Lower lobe of right lung (tissue), 2 donors: ENCODE measurements around the gene PDE4D. TPM values are rescaled to one million over a fixed set of nuclear protein-coding genes. Genes with fewer than 3 reads are reported as not detected.
A peak's percentile ranks its signal among the peaks of the same experiment; 100 is the strongest.

Experiments
- ATAC-seq, 2 donors: fragments of 200-7000 bp; cut with Tn5 transposase; one replicate each; pipeline ENCODE4 v1.9.1; 2020 to 2022; ENCODE audit warnings: mild to moderate bottlenecking in 2 of 2, moderate library complexity in 2 of 2
- DNase-seq: peaks from one replicate; pipeline ENCODE4 v3.0.0-alpha.2; 2020
- H3K27ac ChIP-seq: fragments of 200-600 bp; one replicate; pipeline ENCODE4 v1.8.0; 2022
- H3K27me3 ChIP-seq: fragments of 200-600 bp; one replicate; pipeline ENCODE4 v1.8.0; 2022; ENCODE audit warnings: low read depth
- H3K36me3 ChIP-seq: fragments of 200-600 bp; one replicate; pipeline ENCODE4 v1.8.0; 2022; ENCODE audit warnings: mild to moderate bottlenecking
- H3K4me1 ChIP-seq: fragments of 200-600 bp; one replicate; pipeline ENCODE4 v1.8.0; 2022
- H3K4me3 ChIP-seq: fragments of 200-600 bp; one replicate; pipeline ENCODE4 v1.8.0; 2022; ENCODE audit warnings: mild to moderate bottlenecking
- H3K9me3 ChIP-seq: fragments of 200-600 bp; one replicate; pipeline ENCODE4 v1.8.0; 2022
- intact Hi-C: fragments of 100-400 bp; cut with DNase I; formaldehyde crosslinking; loops from one replicate; pipeline ENCODE4 v1.11.0; 2022
- total RNA-seq: library from RNA; stranded (reverse); fragmentation: NEBNext Ultra II Directional; extraction: Animal tissue kit (Norgen Biotek cat#: 25700); gene quantifications from one replicate; pipeline ENCODE4 v1.2.1, GENCODE V29; 2021
- TF ChIP-seq, protein P1 (sequence below): fragments of 200-600 bp; IDR thresholded peaks from one replicate; pipeline ENCODE4 v1.8.0; 2022; ENCODE audit warnings: antibody characterized with exemption, mild to moderate bottlenecking
- donor health status: DM: no; HTN: yes; CAD: no; lungs with severe emphysema.

The PDE4D gene
- total RNA-seq, 1 donor from 2014 or later, result 71.3 TPM

- intact Hi-C loops, result no loop called here
These were observed 605.6 kb downstream of the PDE4D start for GRCh38 chr5:59287884-59288283.

DNA sequence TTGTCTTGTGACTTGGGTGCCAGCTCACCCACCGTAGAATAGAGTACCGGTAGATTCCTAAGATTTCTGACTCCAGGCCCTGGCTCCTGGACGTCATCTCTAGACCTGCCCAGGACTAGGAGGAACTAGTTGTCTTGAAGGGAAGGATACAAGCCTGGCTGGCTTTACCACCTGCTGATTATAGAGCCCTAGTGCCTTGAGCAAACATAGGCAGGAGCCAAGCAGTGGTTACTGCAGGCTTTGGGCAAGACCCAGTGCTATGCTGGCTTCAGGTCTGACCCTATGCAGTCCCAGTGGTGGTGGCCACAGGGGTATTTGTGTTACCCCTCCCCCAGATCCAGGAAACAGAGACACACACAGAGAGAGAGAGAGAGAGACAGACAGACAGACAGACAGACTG, 606.2 kb downstream of the PDE4D start:
- DNase-seq, result no peak
- no peaks in the 10 kb centered on the region for H3K4me1 ChIP-seq
- peak; percentile 70 to 73 for ATAC-seq
- peak overlapping the region; percentile 64 for H3K27ac ChIP-seq
- no peaks in the 10 kb centered on the region for H3K36me3 ChIP-seq
- no peak overlapping the region for H3K4me3 ChIP-seq
- intact Hi-C loops, result no loop called here
- TF ChIP-seq, protein P1, sequence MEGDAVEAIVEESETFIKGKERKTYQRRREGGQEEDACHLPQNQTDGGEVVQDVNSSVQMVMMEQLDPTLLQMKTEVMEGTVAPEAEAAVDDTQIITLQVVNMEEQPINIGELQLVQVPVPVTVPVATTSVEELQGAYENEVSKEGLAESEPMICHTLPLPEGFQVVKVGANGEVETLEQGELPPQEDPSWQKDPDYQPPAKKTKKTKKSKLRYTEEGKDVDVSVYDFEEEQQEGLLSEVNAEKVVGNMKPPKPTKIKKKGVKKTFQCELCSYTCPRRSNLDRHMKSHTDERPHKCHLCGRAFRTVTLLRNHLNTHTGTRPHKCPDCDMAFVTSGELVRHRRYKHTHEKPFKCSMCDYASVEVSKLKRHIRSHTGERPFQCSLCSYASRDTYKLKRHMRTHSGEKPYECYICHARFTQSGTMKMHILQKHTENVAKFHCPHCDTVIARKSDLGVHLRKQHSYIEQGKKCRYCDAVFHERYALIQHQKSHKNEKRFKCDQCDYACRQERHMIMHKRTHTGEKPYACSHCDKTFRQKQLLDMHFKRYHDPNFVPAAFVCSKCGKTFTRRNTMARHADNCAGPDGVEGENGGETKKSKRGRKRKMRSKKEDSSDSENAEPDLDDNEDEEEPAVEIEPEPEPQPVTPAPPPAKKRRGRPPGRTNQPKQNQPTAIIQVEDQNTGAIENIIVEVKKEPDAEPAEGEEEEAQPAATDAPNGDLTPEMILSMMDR, result no peak
- H3K27me3 ChIP-seq, result no peaks in the 10 kb centered on the region
- no peaks in the 10 kb centered on the region for H3K9me3 ChIP-seq

More at GRCh38 chr5:59287884-59288283, 605.6 kb downstream of the PDE4D start:
- H3K36me3 ChIP-seq, result no peaks in the 10 kb centered on the region
- H3K9me3 ChIP-seq, result no peaks in the 10 kb centered on the region
- H3K27ac ChIP-seq, result no peak overlapping the region
- no peak overlapping the region for H3K4me3 ChIP-seq
- ATAC-seq (no peak), DNase-seq (no peak)
- TF ChIP-seq, protein P1, result no peak
- H3K4me1 ChIP-seq, result no peaks in the 10 kb centered on the region
- no peaks in the 10 kb centered on the region for H3K27me3 ChIP-seq

GRCh38 chr5:59286510-59286909, 607.0 kb downstream of the PDE4D start:
- TF ChIP-seq, protein P1, result no peak
- Histone ChIP-seq H3K9me3 (no peaks in the 10 kb centered on the region), H3K27ac (peak overlapping the region; percentile 64), H3K36me3 (no peaks in the 10 kb centered on the region), H3K27me3 (no peaks in the 10 kb centered on the region), H3K4me1 (no peaks in the 10 kb centered on the region), H3K4me3 (no peak overlapping the region)
- intact Hi-C loops, result no loop called here
- ATAC-seq (peak; percentile 72 to 91), DNase-seq (no peak)

DNA sequence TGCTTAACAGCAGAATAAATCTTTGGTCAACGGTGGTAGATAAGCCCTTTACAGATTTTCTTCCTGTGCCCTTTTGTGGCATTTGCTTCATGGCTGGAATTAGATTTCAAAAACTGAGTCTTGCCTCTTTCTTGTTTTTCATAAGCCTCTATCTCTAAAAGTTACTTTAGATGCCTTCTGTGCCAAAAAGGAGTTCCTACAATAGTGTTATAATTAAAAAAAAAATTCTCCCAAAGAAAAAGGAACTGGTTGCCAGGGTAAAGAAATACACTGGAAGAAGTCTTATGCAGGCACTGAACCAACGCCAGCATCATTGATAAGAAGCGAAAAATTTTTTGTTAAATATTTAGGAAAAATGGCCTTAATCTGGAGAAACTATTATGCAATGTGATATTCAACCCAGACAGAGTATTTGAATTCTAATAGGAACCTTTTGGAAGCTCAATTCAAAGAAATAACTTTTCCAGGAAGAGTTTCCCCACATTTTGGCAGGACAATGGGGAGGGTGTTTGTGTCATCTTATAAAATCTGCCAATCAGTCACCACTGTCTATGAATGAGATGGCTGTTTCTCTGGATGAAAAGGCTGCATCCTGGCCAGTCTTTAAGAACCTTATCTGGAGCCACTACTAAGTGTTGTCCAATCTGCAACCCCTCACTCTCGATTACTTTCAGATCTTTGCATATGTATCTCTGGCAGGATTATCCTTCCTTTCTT, 608.1 kb downstream of the PDE4D start:
- Histone ChIP-seq H3K9me3 (no peaks in the 10 kb centered on the region), H3K36me3 (no peaks in the 10 kb centered on the region), H3K4me1 (no peaks in the 10 kb centered on the region), H3K27ac (no peak overlapping the region), H3K27me3 (no peaks in the 10 kb centered on the region), H3K4me3 (no peak overlapping the region)
- ATAC-seq (no peak), DNase-seq (no peak)
- intact Hi-C loops, result no loop called here
- TF ChIP-seq, protein P1, result no peak

DNA sequence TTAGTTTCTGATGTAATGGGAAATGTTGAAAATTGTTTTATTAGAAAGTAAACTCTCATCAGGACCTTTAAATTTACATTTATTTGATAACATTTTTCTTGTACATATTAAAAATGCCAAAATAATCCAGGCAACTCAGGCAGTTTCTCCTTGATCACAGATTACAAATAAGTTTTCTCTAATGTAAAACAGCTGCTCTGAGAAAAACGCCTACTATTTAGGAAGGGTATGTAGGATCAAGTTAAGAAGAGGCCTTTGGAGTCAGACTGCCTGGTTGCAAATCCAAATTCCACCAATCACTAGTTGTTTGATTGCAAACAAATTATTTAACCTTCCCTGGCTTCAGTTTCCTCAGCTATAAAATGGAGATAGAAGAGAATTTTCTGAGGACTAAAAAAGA, 610.8 kb downstream of the PDE4D start:
- Histone ChIP-seq H3K27me3 (no peaks in the 10 kb centered on the region), H3K9me3 (no peaks in the 10 kb centered on the region), H3K4me3 (no peak overlapping the region), H3K36me3 (no peaks in the 10 kb centered on the region), H3K4me1 (no peaks in the 10 kb centered on the region), H3K27ac (no peak overlapping the region)
- intact Hi-C loops, result no loop called here
- TF ChIP-seq, protein P1, result no peak
- ATAC-seq, result no peak
- no peak for DNase-seq
